Common myeloid progenitor, CD34-positive (primary cell): ENCODE results near the gene UBQLN4.

Experiments used
- CTCF ChIA-PET: fragments of 350-600 bp; sonication (Branson Sonifier 250); formaldehyde crosslinking; loops from one replicate; lab custom pipeline; 2021; ENCODE audit warnings: antibody characterized with exemption; lab: Charles Lee
- POLR2A ChIA-PET: fragments of 350-600 bp; sonication (Branson Sonifier 250); formaldehyde crosslinking; loops from one replicate; lab custom pipeline; 2021; ENCODE audit warnings: antibody characterized with exemption; lab: Charles Lee
- DNase-seq, 3 donors: peaks; one replicate each; pipeline versions ENCODE4 v3.0.0 to v3.0.0-alpha.2; 2013
- H3K27ac ChIP-seq, 2 experiments: 1 replicate in 1 of 2; 2 replicates in 1 of 2; pipeline ENCODE4 v1.7.0; 2013; ENCODE audit warnings: inconsistent platforms in 2 of 2, low read length in 2 of 2, mild to moderate bottlenecking in 2 of 2, low read depth in 1 of 2, moderate library complexity in 1 of 2; ENCODE audit not compliant: severe bottlenecking in 2 of 2, insufficient read depth in 1 of 2, poor library complexity in 1 of 2
- H3K27me3 ChIP-seq, 5 experiments: replicated peaks in 2 of 5; 1 replicate in 3 of 5; 2 replicates in 2 of 5; pipeline versions ENCODE4 v1.6.1 to v1.7.0; 2013; ENCODE audit warnings: low read length in 4 of 5, mild to moderate bottlenecking in 2 of 5, moderate library complexity in 2 of 5, inconsistent platforms in 1 of 5; ENCODE audit not compliant: insufficient read depth in 5 of 5, control insufficient read depth in 4 of 5
- H3K36me3 ChIP-seq, 4 experiments: 1 replicate in 2 of 4; 2 replicates in 2 of 4; pipeline versions ENCODE4 v1.6.1 to v1.7.0; 2013; ENCODE audit warnings: low read length in 3 of 4, control low read depth in 1 of 4, mild to moderate bottlenecking in 1 of 4; ENCODE audit not compliant: control insufficient read depth in 4 of 4, insufficient read depth in 4 of 4
- H3K4me1 ChIP-seq, 4 experiments: 1 replicate in 3 of 4; 2 replicates in 1 of 4; pipeline versions ENCODE4 v1.6.1 to v1.7.1; 2013; ENCODE audit warnings: low read length in 3 of 4, mild to moderate bottlenecking in 3 of 4, control low read depth in 1 of 4, inconsistent platforms in 1 of 4, moderate library complexity in 1 of 4; ENCODE audit not compliant: control insufficient read depth in 4 of 4, insufficient read depth in 4 of 4; ENCODE audit errors: control extremely low read depth in 1 of 4
- H3K4me3 ChIP-seq, 7 experiments: 1 replicate in 4 of 7; 2 replicates in 3 of 7; pipeline versions ENCODE4 v1.5.1 to v1.7.0; 2013; ENCODE audit warnings: mild to moderate bottlenecking in 7 of 7, low read length in 6 of 7, moderate library complexity in 6 of 7, inconsistent platforms in 2 of 7, low read depth in 2 of 7, control low read depth in 1 of 7; ENCODE audit not compliant: insufficient read depth in 4 of 7, control insufficient read depth in 1 of 7; ENCODE audit errors: extremely low read depth in 1 of 7
- H3K9me3 ChIP-seq, 5 experiments: 1 replicate in 4 of 5; 2 replicates in 1 of 5; pipeline versions ENCODE4 v1.6.1 to v1.7.1; 2013; ENCODE audit warnings: low read length in 4 of 5, mild to moderate bottlenecking in 2 of 5, inconsistent platforms in 1 of 5, low read depth in 1 of 5, moderate library complexity in 1 of 5; ENCODE audit not compliant: control insufficient read depth in 4 of 5, insufficient read depth in 2 of 5; ENCODE audit errors: control extremely low read depth in 1 of 5
- WGBS: methylation state at CpG from one replicate; pipeline ENCODE4 v1.1.5; 2013; ENCODE audit not compliant: insufficient coverage; 5-methylcytosine and 5-hydroxymethylcytosine counted together

UBQLN4 gene

DNA sequence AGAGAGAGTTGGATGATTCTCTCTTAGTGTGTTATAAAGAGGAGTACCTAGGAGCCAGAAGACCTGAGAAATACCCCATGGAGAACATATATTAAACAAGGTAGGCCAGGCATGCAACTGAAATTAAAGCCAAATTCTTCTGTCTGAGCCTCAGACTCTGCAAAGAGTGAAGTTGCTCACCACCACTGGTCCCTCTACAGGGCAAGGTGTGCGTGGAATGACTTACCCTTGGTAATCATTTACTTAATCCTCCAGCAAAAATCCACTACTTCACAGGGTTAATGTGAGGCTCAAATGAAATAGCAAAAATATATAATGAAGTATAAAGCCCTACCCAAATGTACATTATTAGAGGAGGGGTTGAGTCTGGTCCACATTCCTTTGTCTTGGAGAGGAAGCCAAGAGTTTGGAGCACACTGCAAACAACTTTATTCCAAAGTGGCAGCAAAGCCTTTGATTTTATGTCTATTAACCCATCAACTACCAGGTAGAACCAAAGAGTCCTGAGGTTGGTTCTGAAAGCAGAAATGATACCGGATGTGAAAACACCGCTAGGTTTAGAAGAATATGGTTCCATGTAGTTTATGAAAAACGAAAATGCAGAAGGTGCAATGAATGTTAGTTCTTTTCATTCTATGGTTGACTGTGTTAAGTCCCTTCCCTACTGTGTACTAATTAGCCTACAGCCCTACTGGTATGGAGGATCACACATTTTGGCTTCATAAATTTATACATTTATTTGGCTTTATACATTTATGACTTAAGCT is 41.4 kb downstream of the UBQLN4 start:
- no peaks in the 10 kb centered on the region for H3K4me1 ChIP-seq
- CTCF ChIA-PET, result no interaction called here
- POLR2A ChIA-PET, result no interaction called here
- peaks cover 26 to 66% (median 46%) of the 10 kb centered on the region in 4 experiments for H3K36me3 ChIP-seq
- DNase-seq, result no peak
- 100% methylated on average over 1 of the region's 4 CpGs for WGBS
- H3K9me3 ChIP-seq, result no peaks in the 10 kb centered on the region
- H3K27me3 ChIP-seq, result no peaks in the 10 kb centered on the region
- no peak overlapping the region for H3K4me3 ChIP-seq
- H3K27ac ChIP-seq, result no peak overlapping the region

DNA sequence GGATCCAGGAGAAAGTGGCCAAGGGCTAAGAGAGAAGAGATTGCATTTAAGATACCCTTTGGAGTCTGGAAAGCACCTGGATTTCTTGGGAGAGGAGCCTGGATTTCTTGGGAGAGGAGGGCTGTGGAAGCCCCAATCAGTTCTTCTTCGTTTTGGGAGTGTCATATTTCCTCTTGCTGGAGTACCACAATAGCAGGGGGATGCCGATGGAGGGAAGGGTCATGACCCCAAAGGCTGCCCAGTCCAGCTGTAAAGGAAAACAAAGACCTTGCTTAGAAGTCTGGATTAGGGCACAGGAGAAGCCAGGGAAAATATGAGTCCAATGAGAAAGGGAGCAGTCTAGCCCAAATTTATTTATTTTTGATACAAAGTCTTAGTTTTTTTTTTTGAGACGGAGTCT is 44.2 kb downstream of the UBQLN4 start:
- 83% methylated on average over 3 of the region's 3 CpGs for WGBS
- peaks cover 19 to 49% (median 36%) of the 10 kb centered on the region in 4 experiments for H3K36me3 ChIP-seq
- peaks cover 3 to 9% (median 8%) of the 10 kb centered on the region in 4 experiments for H3K4me1 ChIP-seq
- H3K27me3 ChIP-seq, result no peaks in the 10 kb centered on the region
- H3K4me3 ChIP-seq, result no peak overlapping the region
- no peak overlapping the region for H3K27ac ChIP-seq
- no peak for DNase-seq
- H3K9me3 ChIP-seq, result no peaks in the 10 kb centered on the region
- CTCF ChIA-PET, result interaction anchor here (1.2 to 5.7 kb wide), 4 partner anchors 12 to 19 kb away, joined by 3 to 28 read pairs (median 4); no protein-coding TSS in a partner anchor
- POLR2A ChIA-PET, result no interaction called here

DNA sequence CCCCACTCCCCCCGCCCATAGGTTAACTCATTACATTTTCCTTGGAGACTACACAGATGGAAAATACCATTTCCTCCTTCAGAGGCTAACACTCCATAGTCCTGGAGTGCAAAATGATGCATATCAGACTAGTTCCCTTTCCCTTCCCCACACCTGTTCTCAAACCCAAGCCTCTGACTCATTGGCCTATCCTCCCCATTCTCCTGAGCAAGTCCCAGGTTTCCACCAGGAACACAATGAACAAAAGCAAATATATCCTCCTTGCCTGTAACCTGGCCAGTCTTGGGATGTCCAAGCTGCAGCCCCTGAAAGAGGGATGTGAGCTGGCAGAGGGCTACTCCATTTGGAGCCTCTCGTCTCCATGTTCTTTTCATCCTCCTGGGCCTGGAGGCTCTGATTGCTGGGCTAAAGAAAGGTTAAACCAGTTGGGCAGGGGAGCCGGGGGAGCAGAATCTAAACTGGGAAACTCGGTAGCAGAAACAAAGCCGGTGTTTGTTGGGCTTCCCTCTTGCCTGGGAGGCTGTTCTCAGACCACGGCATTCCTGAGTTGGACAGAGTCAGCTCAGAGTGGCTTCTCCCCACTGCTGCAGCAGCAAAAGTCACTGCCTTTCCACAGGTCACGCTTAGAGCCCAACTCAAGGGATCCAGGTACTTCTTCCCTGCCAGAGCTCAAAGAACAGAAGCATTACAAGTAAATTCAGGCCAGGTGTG is 46.8 kb downstream of the UBQLN4 start:
- CTCF ChIA-PET, result interaction anchor here (5.7 kb wide), 1 partner anchor 17 kb away, joined by 28 read pairs; no protein-coding TSS in a partner anchor
- no peak for DNase-seq
- H3K27ac ChIP-seq, result no peak overlapping the region
- H3K9me3 ChIP-seq, result no peaks in the 10 kb centered on the region
- no peaks in the 10 kb centered on the region for H3K27me3 ChIP-seq
- H3K36me3 ChIP-seq, result peaks cover 11 to 35% (median 21%) of the 10 kb centered on the region in 4 experiments
- no peak overlapping the region for H3K4me3 ChIP-seq
- POLR2A ChIA-PET, result interaction anchor here (0.6 to 0.7 kb wide), 2 partner anchors 228 to 242 kb away, joined by 3 to 4 read pairs; no protein-coding TSS in a partner anchor
- H3K4me1 ChIP-seq, result peaks cover 3 to 13% (median 10%) of the 10 kb centered on the region in 4 experiments
- WGBS, result over 99% methylated on average over 6 of the region's 7 CpGs

DNA sequence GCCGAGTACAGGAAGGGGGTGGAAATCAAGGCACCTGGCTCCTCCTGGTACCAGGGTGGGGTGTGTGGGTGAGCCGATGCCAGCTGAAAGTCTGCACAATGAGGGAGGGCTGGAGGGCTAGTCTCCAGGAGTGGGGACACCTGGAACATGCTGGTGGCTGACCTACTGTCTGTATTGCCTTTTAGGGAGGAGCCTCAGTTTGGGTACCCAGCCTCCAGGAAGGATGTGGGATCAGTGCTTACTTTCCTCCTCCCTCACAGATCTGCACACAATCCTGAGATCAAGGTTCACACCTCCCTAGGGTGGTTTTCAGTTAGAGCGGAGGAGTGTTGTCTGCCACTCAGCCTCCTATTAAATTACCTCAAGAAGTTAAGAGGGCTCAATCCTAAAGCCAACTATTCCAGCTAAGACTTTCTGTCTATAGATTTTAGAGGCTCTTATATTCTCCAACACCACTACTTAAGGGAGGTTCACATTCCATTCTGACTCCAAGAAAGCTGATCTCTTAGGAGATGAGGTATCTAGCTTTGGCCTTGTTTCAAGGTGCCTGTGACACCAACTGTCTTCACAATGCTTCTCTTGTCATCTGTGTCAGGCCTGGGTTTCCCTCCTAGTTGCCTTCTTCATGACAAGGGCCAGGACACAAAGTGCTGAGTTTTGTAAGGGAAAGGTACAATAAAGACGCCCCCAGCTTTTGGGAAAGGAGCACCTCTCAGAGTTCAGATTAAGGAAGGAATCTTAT is 48.6 kb downstream of the UBQLN4 start:
- CTCF ChIA-PET, result interaction anchor here (1.0 to 5.7 kb wide), 8 partner anchors 9 to 67 kb away, joined by 3 to 28 read pairs (median 6); no protein-coding TSS in a partner anchor
- WGBS, result 47% methylated on average over 4 of the region's 4 CpGs
- no peak overlapping the region for H3K27ac ChIP-seq

DNA sequence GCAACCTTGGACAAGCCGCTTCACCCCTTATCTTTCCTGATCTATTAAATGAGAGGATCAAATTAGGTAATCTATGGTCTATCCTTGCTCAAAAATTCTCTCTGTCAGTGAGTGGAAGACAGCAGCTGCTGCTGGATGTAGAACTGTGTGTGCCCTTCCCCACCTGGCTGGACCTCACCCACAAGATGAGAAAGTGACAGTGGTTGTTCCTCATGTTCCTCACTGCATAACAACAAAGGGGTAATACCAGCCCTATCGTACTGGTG is 49.7 kb downstream of the UBQLN4 start:
- ChIA-PET CTCF (interaction anchor here (0.6 to 5.7 kb wide), 7 partner anchors 10 to 172 kb away, joined by 3 to 28 read pairs (median 6); no protein-coding TSS in a partner anchor), POLR2A (interaction anchor here (1.2 kb wide), 1 partner anchor 14 kb away, joined by 3 read pairs; no protein-coding TSS in a partner anchor)
- peaks cover 0 to 11% (median 2%) of the 10 kb centered on the region in 4 experiments for H3K36me3 ChIP-seq
- no peak for DNase-seq
- H3K27ac ChIP-seq, result no peak overlapping the region
- H3K9me3 ChIP-seq, result no peaks in the 10 kb centered on the region
- H3K27me3 ChIP-seq, result no peaks in the 10 kb centered on the region
- peaks cover 3 to 18% (median 12%) of the 10 kb centered on the region in 4 experiments for H3K4me1 ChIP-seq
- H3K4me3 ChIP-seq, result no peak overlapping the region
- no CpG with 5 or more reads among the region's 2 CpGs for WGBS

More for the DNA sequence above, 48.6 kb downstream of the UBQLN4 start:
- H3K9me3 ChIP-seq, result no peaks in the 10 kb centered on the region
- H3K4me1 ChIP-seq, result peaks cover 3 to 18% (median 12%) of the 10 kb centered on the region in 4 experiments
- no peaks in the 10 kb centered on the region for H3K27me3 ChIP-seq
- POLR2A ChIA-PET, result interaction anchor here (0.6 kb wide), 1 partner anchor 36 kb away, joined by 4 read pairs; no protein-coding TSS in a partner anchor
- H3K4me3 ChIP-seq, result peak overlapping the region in 1 of 7 experiments; percentile 38
- H3K36me3 ChIP-seq, result peaks cover 0 to 18% (median 8%) of the 10 kb centered on the region in 4 experiments
- DNase-seq, result no peak

DNA sequence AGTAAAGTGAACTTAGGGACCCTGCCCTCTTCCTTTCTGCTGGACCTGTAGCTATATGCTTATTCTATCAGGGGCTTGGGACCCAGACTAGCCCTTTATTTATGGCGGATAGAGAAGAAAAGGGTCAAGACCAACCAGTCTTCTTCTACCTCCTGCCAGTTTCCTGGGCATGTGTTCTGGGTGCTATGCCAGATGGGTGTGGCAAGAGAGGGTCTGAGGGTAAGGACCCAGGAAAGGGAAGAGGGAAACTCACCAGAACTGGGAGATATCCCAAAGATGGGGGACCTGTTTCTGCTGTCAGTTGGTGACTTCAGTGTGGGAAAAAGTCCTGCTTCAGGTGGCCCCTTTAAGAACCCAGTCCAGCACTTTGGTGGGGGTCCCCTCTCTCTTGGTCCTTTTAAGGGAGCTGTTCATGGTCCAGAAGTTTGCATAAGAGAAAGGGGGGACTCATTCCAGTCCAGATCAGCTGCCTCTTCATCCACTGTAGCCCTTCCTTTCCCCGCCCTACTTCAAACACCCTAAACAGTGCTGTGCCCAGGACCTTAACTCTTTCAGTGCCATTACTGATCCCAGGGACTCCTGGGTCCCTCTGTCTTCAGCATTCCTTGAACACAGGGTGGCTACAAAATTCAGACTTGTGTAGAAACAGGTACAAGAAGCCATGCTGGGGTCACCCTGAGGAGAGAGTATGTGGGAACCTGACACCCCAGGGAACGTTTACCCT is 51.2 kb downstream of the UBQLN4 start:
- no peak for DNase-seq
- H3K9me3 ChIP-seq, result no peaks in the 10 kb centered on the region
- POLR2A ChIA-PET, result interaction anchor here (1.2 kb wide), 1 partner anchor 13 kb away, joined by 3 read pairs; no protein-coding TSS in a partner anchor
- no peak overlapping the region for H3K27ac ChIP-seq
- H3K4me3 ChIP-seq, result no peak overlapping the region
- H3K36me3 ChIP-seq, result peaks cover 0 to 7% (median 0%) of the 10 kb centered on the region in 4 experiments
- no peaks in the 10 kb centered on the region for H3K27me3 ChIP-seq
- CTCF ChIA-PET, result interaction anchor here (0.6 to 1.8 kb wide), 4 partner anchors 9 to 486 kb away, joined by 3 to 6 read pairs (median 4); no protein-coding TSS in a partner anchor
- WGBS, result 100% methylated on average over 1 of the region's 3 CpGs
- H3K4me1 ChIP-seq, result peaks cover 3 to 18% (median 12%) of the 10 kb centered on the region in 4 experiments
